ENCODE data around the gene PHACTR3. TPM values are rescaled to one million over a fixed set of nuclear protein-coding genes. Genes with fewer than 3 reads are reported as not detected.
"Not testable (repeated sequence)": the region's sequence is repeated elsewhere in the genome, so short reads cannot be mapped to it uniquely, and the experiment has no call there.

Gene PHACTR3
- total RNA-seq, 1 experiment from 2014 or later, result 0.12 TPM

DNA sequence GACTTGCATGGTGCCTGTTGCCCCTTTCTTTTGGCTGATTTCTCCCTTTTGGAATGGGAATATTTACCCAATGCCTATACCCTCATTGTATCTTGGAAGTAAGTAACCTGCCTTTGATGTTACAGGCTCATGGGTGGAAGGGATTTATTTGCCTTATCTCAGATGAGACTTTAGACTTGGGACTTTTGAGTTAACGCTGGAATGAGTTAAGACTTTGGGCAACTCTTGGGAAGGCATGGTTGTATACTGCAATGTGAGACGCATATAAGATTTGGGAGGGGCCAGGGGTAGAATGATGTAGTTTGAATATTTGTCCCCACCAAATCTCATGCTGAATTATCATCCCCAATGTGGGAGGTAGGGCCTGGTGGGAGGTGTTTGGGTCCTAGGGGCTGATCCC, 253.6 kb downstream of the PHACTR3 start:
- no peak for DNase-seq (ENCODE audit: low read depth)

DNA sequence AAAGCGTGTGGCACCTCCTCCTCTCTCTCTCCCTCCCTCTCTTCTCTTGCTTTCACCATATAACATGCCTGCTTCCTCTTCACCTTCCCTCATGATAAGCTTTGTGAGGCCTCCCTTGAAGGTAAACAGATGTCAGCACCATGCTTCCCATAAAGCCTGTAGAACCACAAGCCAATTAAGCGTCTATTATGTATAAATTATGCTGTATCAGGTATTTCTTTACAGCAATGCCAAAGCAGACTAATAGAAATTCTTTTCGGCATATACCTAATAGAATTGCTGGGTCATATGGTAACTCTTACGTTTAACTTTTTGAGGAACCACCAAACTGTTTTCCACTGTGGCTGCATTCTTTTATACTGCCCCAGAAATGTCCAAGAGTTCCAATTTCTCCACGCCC, 254.1 kb downstream of the PHACTR3 start:
- no peak for DNase-seq (ENCODE audit: low read depth)

DNA sequence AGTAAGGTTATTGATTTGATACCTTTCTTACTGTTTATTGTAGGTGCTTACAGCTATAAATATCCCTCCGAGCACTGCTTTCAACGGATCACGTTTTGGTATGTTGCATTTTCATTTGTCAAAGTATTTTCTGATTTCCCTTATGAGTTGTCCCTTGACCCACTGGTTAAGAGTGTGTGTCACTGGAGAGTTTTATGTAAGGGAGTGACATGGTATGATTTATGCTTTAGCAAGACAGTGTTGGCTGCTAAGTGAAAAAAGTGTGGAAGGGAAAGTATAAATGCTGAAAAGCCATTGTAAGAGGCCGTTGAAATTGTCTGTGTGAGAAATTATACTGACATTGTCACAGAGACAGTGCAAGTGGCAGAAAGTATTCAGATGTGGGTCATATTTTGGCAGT, 257.1 kb downstream of the PHACTR3 start:
- DNase-seq (ENCODE audit: low read depth), result no peak

DNA sequence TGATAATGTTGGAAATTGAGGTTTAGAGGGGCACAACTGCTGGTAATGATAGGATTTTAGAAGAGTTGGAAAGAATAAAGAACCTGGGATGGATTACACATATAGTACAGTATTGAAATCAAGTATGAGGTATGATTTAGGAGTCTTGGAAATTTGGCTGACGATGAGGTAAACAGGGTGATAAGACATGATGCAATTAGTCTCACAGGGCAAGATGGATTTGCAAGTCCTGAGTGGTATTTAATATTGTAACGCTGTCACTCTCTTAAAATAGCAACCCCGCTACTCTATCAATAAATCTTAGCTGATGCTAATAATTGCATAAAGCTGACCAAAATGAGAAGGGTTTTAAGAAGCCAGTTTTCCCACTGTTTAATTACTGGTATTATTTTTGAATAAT, 258.7 kb downstream of the PHACTR3 start:
- no peak for DNase-seq (ENCODE audit: low read depth)

DNA sequence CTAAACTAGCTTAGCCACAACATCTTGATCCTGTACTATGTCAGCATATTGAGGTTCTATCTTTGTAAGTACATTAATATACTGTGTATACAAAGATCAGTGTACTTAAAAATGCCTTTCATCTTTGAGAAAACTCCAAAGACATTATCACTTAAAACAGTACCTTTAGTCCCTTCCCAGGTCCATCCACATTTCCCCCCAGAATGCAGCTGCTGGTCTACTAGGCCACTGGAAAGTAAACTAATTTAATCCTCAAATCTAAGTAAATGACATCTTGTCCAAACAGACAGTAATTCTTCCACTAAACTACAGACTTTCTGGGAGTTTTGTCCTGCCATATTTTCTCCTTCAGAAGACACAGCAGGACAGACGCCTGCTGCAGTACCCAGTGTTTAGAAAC, 260.4 kb downstream of the PHACTR3 start:
- DNase-seq (ENCODE audit: low read depth), result no peak

DNA sequence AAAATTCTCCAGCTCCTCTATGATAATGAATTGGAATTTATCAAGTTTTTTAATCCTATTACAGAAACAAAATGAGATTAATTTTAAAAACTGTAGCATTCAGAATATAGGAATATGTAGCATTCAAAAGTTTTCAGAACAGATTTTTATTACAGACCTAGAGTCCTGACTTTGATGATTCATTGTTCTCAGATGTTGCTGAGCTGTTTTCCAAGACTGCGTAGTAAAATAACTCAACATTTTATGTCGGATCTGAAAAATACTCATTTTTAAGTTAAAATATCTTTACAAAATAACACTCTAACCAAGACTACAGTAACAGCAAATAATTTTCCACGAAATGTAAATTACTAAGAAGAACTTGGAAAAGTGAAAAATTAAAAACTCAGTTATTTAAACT, 262.0 kb downstream of the PHACTR3 start:
- no peak for DNase-seq (ENCODE audit: low read depth)

DNA sequence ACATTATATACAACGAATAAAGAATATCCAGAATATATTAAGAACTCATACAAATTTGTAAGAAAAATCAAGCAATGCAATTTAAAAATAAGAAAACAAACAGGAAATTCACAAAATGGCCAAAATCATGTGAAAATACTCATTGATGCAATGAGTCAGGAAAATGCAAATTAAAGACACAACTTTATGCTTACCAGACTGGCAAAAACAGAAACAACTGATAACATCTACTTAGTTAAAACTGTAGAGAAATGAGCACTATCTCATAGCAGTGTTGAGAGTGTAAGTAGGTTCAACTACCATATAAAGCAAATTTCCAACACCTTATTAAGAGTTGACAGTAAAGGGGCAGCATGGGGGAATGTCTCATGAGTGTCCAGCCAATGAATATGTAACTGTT, 266.8 kb downstream of the PHACTR3 start:
- no peak for DNase-seq (ENCODE audit: low read depth)

DNA sequence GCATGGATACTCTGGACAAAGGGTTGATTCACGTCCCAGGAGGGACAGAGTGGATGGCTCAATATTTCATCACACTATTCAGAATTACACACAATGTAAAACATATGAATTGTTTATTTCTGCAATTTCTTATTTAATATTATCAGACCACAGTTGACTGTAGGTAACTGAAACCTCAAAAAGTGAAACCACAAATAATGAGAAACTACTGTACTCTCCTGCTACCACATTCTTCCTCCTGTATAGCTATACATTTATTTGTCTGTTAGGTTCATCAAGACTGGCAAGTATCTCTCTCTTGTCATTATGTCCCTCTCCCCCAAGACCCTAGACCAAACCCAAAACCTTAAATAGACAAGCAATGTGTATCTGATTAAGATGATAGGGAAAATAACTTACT, 269.1 kb downstream of the PHACTR3 start:
- no peak for DNase-seq (ENCODE audit: low read depth)

DNA sequence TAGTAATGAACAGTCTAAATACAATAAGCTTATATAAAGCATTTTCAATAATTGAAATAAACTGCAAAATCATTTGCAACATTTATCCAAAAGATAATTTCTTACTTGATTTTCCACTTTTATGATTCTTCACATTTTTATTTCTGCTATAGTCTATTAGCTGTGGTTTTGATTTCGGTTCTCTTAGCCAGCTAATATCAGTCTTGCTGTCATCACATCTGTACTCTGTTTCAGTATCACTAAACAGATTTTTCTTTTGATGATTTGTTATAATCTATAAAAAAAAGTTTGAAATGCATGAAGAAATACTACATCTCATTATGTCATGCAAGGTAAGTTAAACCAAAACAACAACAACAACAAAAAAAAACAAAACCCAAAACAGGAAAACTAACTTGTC, 275.9 kb downstream of the PHACTR3 start:
- DNase-seq (ENCODE audit: low read depth), result no peak

DNA sequence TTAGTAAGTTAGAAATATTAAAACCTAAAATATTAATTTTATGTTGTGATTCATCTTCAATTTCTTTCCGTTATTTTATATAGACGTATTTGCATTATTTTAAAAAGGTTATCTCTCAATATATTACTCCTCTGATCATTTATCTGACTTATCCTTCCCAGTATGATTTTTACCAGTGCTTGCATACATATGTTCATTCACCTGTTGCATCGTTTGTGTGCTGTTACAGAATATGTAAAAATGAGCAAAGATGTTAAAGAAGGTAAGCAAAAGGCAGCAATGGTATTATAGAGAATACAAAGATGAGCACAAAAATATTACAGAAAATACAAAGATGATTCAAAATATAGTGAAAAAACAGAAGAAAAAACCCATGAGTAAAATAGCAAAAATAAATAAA, 280.2 kb downstream of the PHACTR3 start:
- no peak for DNase-seq (ENCODE audit: low read depth)

DNA sequence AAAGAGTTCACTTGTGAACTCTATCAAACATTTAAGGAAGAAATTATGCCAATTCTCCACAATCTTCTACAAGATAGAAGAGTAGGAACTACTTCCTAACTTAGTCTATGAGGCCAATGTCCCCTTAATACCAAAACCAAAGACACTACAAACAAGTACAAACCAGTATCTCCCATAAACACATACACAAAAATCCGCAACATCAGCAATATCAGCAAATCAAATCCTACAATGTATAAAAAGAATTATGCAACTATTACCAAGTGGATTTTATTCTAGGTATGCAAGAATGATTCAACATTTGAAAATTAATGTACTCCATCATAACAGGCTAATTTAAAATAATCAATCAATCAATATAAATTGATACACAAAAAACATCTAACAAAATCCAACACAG, 283.7 kb downstream of the PHACTR3 start:
- DNase-seq (ENCODE audit: low read depth), result no peak

DNA sequence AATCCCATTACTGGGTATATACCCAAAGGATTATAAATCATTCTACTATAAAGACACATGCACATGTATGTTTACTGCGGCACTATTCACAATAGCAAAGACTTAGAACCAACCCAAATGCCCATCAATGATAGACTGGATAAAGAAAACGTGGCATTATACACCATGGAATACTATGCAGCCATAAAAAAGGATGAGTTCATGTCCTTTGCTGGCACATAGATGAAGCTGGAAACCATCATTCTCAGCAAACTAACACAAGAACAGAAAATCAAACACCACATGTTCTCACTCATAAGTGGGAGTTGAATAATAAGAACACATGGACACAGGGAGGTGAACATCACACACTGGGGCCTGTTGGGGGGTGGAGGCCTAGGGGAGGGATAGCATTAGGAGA, 285.7 kb downstream of the PHACTR3 start:
- not testable (repeated sequence) for DNase-seq (ENCODE audit: low read depth)

DNA sequence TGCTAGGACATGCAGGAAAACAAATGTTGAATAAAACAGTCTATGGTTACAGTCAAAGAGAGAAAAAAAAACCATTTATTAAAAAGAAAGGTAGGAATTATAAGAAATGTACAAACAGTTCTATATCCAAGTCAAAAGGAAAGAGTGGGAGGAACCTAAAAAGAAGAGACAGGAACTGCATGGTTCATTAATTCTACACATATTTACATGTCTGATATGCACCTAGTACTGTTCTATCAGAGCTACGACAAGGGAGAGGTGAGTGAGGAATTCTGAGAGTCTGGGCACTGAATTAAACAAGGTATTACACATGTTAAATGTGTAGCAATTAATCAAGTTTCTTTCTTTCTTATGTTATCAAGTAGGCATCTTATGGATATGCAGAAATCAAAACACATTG, 287.2 kb downstream of the PHACTR3 start:
- DNase-seq (ENCODE audit: low read depth), result no peak

DNA sequence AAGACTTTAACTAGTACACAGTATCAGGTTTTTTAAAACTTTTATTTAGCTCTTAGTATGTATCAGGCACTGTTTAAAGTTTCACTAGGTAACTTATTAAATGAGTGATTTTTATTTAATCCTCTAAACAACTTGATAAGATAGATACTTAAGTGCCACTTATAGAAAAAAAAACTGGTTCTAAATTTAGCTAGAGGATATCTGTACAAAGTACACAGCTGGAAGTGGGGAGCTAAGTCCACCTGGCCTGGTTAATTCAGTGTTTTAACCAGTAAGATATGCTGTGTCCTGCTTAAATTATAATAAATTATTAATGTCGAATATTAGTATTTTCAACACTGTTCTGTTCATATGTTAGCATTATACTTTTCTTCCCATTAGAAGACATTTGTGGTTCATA, 291.6 kb downstream of the PHACTR3 start:
- DNase-seq (ENCODE audit: low read depth), result no peak
